ENCODE measurements around the gene ZNF648. TPM values are rescaled to one million over a fixed set of nuclear protein-coding genes. Genes with fewer than 3 reads are reported as not detected.
"Not testable (repeated sequence)": the region's sequence is repeated elsewhere in the genome, so short reads cannot be mapped to it uniquely, and the experiment has no call there.

ZNF648 gene
- total RNA-seq, 6 experiments from 2014 or later, result not detected

GRCh38 chr1:182046763-182047162 lies 14.7 kb downstream of the ZNF648 start:
- H3K27me3 Mint-ChIP-seq (ENCODE audit: insufficient read depth), result no peaks in the 10 kb centered on the region; the same call in 1 of the 2 replicates
- no peak overlapping the region for H3K27ac Mint-ChIP-seq
- H3K4me3 Mint-ChIP-seq, result no peak overlapping the region

GRCh38 chr1:182045481-182045880 lies 16.0 kb downstream of the ZNF648 start:
- not testable (repeated sequence) for H3K36me3 Mint-ChIP-seq (ENCODE audit: low read depth); DNase-seq; H3K27me3 Mint-ChIP-seq (ENCODE audit: insufficient read depth); H3K4me1 Mint-ChIP-seq (ENCODE audit: low read depth); H3K4me3 Mint-ChIP-seq; H3K27ac Mint-ChIP-seq
- H3K9me3 Mint-ChIP-seq, result peaks cover 28% of the 10 kb centered on the region

More at GRCh38 chr1:182046763-182047162, 14.7 kb downstream of the ZNF648 start:
- DNase-seq, result no peak
- no peak for TF ChIP-seq CTCF (IDR thresholded peaks at IDR 0.05)
- H3K4me1 Mint-ChIP-seq (ENCODE audit: low read depth), result no peaks in the 10 kb centered on the region
- H3K9me3 Mint-ChIP-seq, result peaks cover 23% of the 10 kb centered on the region
- H3K36me3 Mint-ChIP-seq (ENCODE audit: low read depth), result no peaks in the 10 kb centered on the region; the same call in 1 of the 2 replicates

- H3K27ac Mint-ChIP-seq, result no peak overlapping the region
- H3K4me3 Mint-ChIP-seq, result no peak overlapping the region
- TF ChIP-seq CTCF (IDR thresholded peaks at IDR 0.05), result no peak
- peaks cover 43% of the 10 kb centered on the region for H3K9me3 Mint-ChIP-seq
- no peaks in the 10 kb centered on the region; the same call in 1 of the 2 replicates for H3K27me3 Mint-ChIP-seq (ENCODE audit: insufficient read depth)
- H3K36me3 Mint-ChIP-seq (ENCODE audit: low read depth), result no peaks in the 10 kb centered on the region; the same call in 1 of the 2 replicates
- no peak for DNase-seq
- no peaks in the 10 kb centered on the region for H3K4me1 Mint-ChIP-seq (ENCODE audit: low read depth)
Observed at GRCh38 chr1:182041615-182042014, 19.9 kb downstream of the ZNF648 start.

GRCh38 chr1:182038220-182038619 lies 23.3 kb downstream of the ZNF648 start:
- Mint-ChIP-seq H3K4me1 (ENCODE audit: low read depth) (no peaks in the 10 kb centered on the region), H3K4me3 (no peak overlapping the region), H3K27me3 (ENCODE audit: insufficient read depth) (no peaks in the 10 kb centered on the region), H3K9me3 (peaks cover 34% of the 10 kb centered on the region), H3K27ac (no peak overlapping the region), H3K36me3 (ENCODE audit: low read depth) (no peaks in the 10 kb centered on the region)
- TF ChIP-seq CTCF (IDR thresholded peaks at IDR 0.05), result no peak
- no peak for DNase-seq

- Mint-ChIP-seq H3K4me1 (ENCODE audit: low read depth) (no peaks in the 10 kb centered on the region), H3K4me3 (no peak overlapping the region), H3K36me3 (ENCODE audit: low read depth) (no peaks in the 10 kb centered on the region), H3K9me3 (peaks cover 27% of the 10 kb centered on the region; the same call in 1 of the 2 replicates), H3K27me3 (ENCODE audit: insufficient read depth) (no peaks in the 10 kb centered on the region), H3K27ac (no peak overlapping the region)
- TF ChIP-seq CTCF (IDR thresholded peaks at IDR 0.05), result no peak; the same call in 1 of the 2 replicates
- no peak for DNase-seq
Observed at GRCh38 chr1:182035097-182035770, 26.3 kb downstream of the ZNF648 start.

- Mint-ChIP-seq H3K36me3 (ENCODE audit: low read depth) (no peaks in the 10 kb centered on the region), H3K4me3 (no peak overlapping the region), H3K4me1 (ENCODE audit: low read depth) (peaks cover 5% of the 10 kb centered on the region; the same call in 1 of the 2 replicates), H3K9me3 (peaks cover 13% of the 10 kb centered on the region; the same call in 1 of the 2 replicates), H3K27me3 (ENCODE audit: insufficient read depth) (no peaks in the 10 kb centered on the region), H3K27ac (no peak overlapping the region)
- no peak for DNase-seq
- no peak for TF ChIP-seq CTCF (IDR thresholded peaks at IDR 0.05)
Observed at GRCh38 chr1:182032251-182032650, 29.3 kb downstream of the ZNF648 start.
